ENCODE results near the gene IRX5.
A peak's percentile ranks its signal among the peaks of the same experiment; 100 is the strongest.

Gene IRX5

GRCh38 chr16:54921206-54921824 is 9.3 kb upstream of the IRX5 start:
- Histone ChIP-seq H3K4me3 (ENCODE audit: low read depth in 1 of 2, low read length in 2 of 2) (no peak overlapping the region), H3K9me3 (ENCODE audit: low read length) (no peaks in the 10 kb centered on the region), H3K36me3 (ENCODE audit: insufficient read depth, low read length) (no peaks in the 10 kb centered on the region), H3K27ac (ENCODE audit: low read depth, low read length) (no peak overlapping the region), H3K27me3 (ENCODE audit: control insufficient read depth in 1 of 2, insufficient read depth in 2 of 2, low read length in 2 of 2) (peaks cover 12 to 45% of the 10 kb centered on the region in 2 donors), H3K4me1 (ENCODE audit: insufficient read depth, low read length) (no peaks in the 10 kb centered on the region), H3K9ac (ENCODE audit: low read length) (no peak overlapping the region)

DNA sequence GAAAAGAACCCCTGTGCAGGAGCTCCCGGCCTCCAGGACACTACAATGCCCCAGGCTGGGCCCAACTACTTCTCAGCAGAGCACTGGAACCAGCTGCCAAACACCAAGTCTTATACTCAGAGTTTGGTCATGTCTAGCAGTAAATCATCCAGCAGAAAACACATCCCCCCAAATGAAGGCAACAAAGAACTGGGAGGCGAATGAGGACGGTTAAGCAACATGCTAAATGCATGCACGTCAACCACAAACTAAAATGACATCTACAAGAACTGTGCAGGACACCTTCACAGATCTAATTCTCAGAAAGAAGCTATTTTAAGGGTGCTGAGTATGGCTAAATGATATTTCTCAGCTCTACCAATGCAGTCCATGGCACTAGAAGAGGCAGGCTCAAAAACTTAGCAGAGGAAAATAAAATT is 7.6 kb upstream of the IRX5 start:
- Histone ChIP-seq H3K4me1 (ENCODE audit: insufficient read depth, low read length) (no peaks in the 10 kb centered on the region), H3K9me3 (ENCODE audit: low read length) (peaks cover 4% of the 10 kb centered on the region), H3K9ac (ENCODE audit: low read length) (no peak overlapping the region), H3K27me3 (ENCODE audit: control insufficient read depth in 1 of 2, insufficient read depth in 2 of 2, low read length in 2 of 2) (peaks cover 30 to 62% of the 10 kb centered on the region in 2 donors), H3K27ac (ENCODE audit: low read depth, low read length) (no peak overlapping the region), H3K36me3 (ENCODE audit: insufficient read depth, low read length) (no peaks in the 10 kb centered on the region), H3K4me3 (ENCODE audit: low read depth in 1 of 2, low read length in 2 of 2) (no peak overlapping the region)

- H3K4me1 ChIP-seq (ENCODE audit: insufficient read depth, low read length), result peaks cover under 1% of the 10 kb centered on the region
- no peaks in the 10 kb centered on the region for H3K36me3 ChIP-seq (ENCODE audit: insufficient read depth, low read length)
- H3K27me3 ChIP-seq (ENCODE audit: control insufficient read depth in 1 of 2, insufficient read depth in 2 of 2, low read length in 2 of 2), result peaks cover 25 to 64% of the 10 kb centered on the region in 2 donors
- no peak overlapping the region for H3K9ac ChIP-seq (ENCODE audit: low read length)
- peaks cover 4% of the 10 kb centered on the region for H3K9me3 ChIP-seq (ENCODE audit: low read length)
- no peak overlapping the region for H3K4me3 ChIP-seq (ENCODE audit: low read depth in 1 of 2, low read length in 2 of 2)
- no peak overlapping the region for H3K27ac ChIP-seq (ENCODE audit: low read depth, low read length)
Observed at GRCh38 chr16:54923988-54924387, 6.7 kb upstream of the IRX5 start.

DNA sequence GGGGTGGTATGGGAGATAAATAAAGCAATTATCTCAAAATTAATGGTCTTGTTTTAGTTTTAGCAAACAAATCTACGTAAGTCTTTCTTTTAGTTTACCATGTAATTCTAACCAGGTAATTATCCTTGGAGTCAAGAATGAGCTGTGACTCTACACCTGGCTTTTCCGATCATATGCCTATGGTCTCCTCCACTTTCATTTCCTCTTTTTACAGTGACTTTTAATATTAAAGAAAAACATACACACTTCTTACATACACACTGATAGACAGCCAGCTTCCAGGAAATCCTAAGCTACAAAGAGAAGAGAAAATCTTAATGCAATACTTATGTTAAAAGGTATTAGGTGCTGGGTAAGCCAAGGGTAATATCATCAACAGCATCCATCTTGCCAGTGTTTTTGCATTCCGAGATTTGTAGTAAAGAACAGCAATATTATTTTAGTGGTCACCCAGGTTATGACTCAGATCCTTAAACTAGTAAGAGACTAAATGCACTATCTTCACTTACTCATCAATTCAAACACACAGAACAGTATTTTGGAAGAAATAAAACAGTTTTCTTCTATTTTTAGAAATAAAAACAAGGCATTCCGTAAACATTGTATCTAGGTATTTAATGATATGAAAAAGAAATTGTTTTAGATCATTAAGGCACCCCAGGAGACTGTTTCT is 4.4 kb upstream of the IRX5 start:
- peaks cover 38 to 80% of the 10 kb centered on the region in 2 donors for H3K27me3 ChIP-seq (ENCODE audit: control insufficient read depth in 1 of 2, insufficient read depth in 2 of 2, low read length in 2 of 2)

DNA sequence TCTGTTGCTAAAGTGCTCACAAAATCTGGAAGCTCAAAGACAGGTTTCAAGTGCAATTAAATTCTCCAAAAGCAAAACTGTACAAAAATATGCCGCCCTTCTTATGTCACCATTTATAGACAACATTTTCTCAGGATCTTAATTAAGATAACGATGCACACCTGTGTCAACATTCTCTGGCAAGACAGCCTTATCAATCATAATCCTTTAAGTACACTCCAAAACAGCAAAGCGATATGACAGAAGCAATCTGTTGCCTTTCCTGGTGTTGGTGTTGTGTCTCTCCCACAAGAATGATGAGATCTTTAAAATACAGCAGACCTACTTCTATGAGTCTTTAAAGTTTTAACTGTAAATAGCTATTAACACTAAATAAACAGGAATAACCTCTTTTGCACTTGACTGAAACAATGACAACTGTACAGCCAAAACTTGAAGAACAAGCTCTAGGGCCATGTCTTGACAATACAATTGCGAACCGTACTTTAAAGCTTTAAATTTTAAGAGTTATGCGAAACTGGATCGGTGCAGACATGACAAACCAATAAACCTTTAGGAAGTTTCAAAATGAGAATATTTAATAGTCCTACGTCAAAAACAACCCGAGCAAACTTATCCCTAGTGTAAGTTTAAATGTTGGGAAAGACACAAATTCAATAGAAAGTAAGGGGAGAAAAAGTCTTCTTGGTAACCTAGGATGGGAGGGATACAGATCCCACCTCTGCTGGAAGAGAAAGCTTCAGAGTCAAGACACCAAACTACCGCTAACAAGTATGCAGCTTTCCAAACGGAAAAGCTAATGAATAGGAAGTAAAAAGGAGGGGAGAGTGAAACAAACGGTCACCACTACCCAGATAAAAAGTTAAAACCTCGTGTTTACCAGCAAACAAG is 3.3 kb upstream of the IRX5 start:
- Histone ChIP-seq H3K27ac (ENCODE audit: low read depth, low read length) (no peak overlapping the region), H3K4me1 (ENCODE audit: insufficient read depth, low read length) (peaks cover 14% of the 10 kb centered on the region), H3K36me3 (ENCODE audit: insufficient read depth, low read length) (no peaks in the 10 kb centered on the region), H3K4me3 (ENCODE audit: low read depth in 1 of 2, low read length in 2 of 2) (no peak overlapping the region), H3K9me3 (ENCODE audit: low read length) (peaks cover 4% of the 10 kb centered on the region), H3K9ac (ENCODE audit: low read length) (no peak overlapping the region), H3K27me3 (ENCODE audit: control insufficient read depth in 1 of 2, insufficient read depth in 2 of 2, low read length in 2 of 2) (peaks cover 49 to 86% of the 10 kb centered on the region in 2 donors)

More for the DNA sequence above, 4.4 kb upstream of the IRX5 start:
- Histone ChIP-seq H3K4me3 (ENCODE audit: low read depth in 1 of 2, low read length in 2 of 2) (no peak overlapping the region), H3K4me1 (ENCODE audit: insufficient read depth, low read length) (peaks cover 14% of the 10 kb centered on the region), H3K36me3 (ENCODE audit: insufficient read depth, low read length) (no peaks in the 10 kb centered on the region), H3K9me3 (ENCODE audit: low read length) (peaks cover 4% of the 10 kb centered on the region), H3K9ac (ENCODE audit: low read length) (no peak overlapping the region), H3K27ac (ENCODE audit: low read depth, low read length) (no peak overlapping the region)

DNA sequence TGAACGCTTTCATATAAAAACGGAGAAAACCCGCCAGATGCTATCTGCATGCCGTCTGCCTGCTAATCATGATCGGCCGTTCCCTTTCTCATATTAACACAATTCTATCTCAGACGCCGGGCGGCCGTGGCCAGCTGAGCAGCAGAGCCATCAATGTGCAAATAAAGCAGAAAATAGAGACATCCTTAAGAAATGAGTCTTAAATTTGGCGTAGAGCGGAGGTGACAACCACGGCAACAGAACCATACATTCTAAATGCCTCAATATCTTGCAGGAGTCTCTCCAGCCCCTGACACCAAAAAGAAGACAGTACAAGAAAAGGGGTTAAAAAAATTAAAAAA is 2.7 kb upstream of the IRX5 start:
- Histone ChIP-seq H3K9ac (ENCODE audit: low read length) (no peak overlapping the region), H3K9me3 (ENCODE audit: low read length) (peaks cover 4% of the 10 kb centered on the region), H3K4me3 (ENCODE audit: low read depth in 1 of 2, low read length in 2 of 2) (no peak overlapping the region), H3K36me3 (ENCODE audit: insufficient read depth, low read length) (no peaks in the 10 kb centered on the region), H3K4me1 (ENCODE audit: insufficient read depth, low read length) (peaks cover 14% of the 10 kb centered on the region), H3K27ac (ENCODE audit: low read depth, low read length) (no peak overlapping the region), H3K27me3 (ENCODE audit: control insufficient read depth in 1 of 2, insufficient read depth in 2 of 2, low read length in 2 of 2) (peaks cover 54 to 86% of the 10 kb centered on the region in 2 donors)

GRCh38 chr16:54928411-54929089 is 2.1 kb upstream of the IRX5 start:
- Histone ChIP-seq H3K27me3 (ENCODE audit: control insufficient read depth in 1 of 2, insufficient read depth in 2 of 2, low read length in 2 of 2) (peaks cover 57 to 84% of the 10 kb centered on the region in 2 donors), H3K9ac (ENCODE audit: low read length) (no peak overlapping the region)

DNA sequence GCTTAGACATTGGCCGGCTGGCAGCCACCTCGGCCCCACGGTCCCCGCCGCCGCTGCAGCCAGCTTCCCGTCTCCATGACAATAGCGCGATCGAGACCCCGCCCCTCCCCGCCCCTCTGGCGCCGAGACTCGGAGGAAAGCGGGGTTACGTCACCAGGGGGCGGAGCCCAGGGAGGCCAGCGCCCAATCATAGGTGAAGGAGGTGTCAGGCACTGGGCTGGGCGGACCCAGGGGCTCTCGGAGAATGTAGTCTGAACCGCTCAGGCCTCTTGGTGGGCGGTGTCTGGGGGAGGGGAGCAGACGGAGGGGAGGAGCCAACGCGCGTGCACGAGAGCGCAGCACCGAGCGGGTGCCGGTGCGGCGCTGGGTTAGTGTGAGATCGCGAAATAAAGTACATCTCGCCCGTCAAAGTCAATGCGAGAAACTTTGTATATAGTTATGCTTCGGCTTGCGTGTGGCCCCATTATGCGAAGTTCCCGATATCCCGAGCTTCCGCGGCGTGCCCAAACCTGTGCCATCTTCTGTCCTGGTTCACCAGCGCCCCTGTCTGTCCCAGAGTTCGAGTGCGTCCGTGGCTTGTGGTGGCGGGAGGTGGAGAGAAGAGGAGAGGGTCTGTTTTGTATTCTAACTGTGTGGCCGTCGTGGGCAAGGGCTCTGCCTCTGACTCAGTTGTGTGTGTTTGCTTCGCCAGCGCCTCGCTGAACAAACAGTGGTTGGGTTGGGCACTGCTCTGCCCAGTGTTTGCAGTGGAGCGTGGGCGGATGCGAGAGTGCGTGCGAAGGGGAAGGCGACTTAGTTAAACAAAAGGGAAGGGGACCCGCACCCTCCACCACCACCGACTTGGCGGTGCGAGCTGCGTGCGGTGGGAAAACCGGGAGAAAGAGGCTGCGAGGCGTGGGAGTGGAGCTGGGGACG is 1.3 kb upstream of the IRX5 start:
- H3K27me3 ChIP-seq (ENCODE audit: control insufficient read depth in 1 of 2, insufficient read depth in 2 of 2, low read length in 2 of 2), result peaks cover 64 to 83% of the 10 kb centered on the region in 2 donors
- H3K36me3 ChIP-seq (ENCODE audit: insufficient read depth, low read length), result no peaks in the 10 kb centered on the region
- no peak overlapping the region for H3K27ac ChIP-seq (ENCODE audit: low read depth, low read length)
- peaks cover 14% of the 10 kb centered on the region for H3K4me1 ChIP-seq (ENCODE audit: insufficient read depth, low read length)
- H3K9ac ChIP-seq (ENCODE audit: low read length), result no peak overlapping the region
- peaks cover 4% of the 10 kb centered on the region for H3K9me3 ChIP-seq (ENCODE audit: low read length)
- peak overlapping the region; percentile 51 to 60 for H3K4me3 ChIP-seq (ENCODE audit: low read depth in 1 of 2, low read length in 2 of 2)

More at GRCh38 chr16:54928411-54929089, 2.1 kb upstream of the IRX5 start:
- H3K27ac ChIP-seq (ENCODE audit: low read depth, low read length), result no peak overlapping the region
- H3K4me3 ChIP-seq (ENCODE audit: low read depth in 1 of 2, low read length in 2 of 2), result peak overlapping the region in 1 of 2 donors; percentile 27
- peaks cover 4% of the 10 kb centered on the region for H3K9me3 ChIP-seq (ENCODE audit: low read length)
- H3K36me3 ChIP-seq (ENCODE audit: insufficient read depth, low read length), result no peaks in the 10 kb centered on the region
- H3K4me1 ChIP-seq (ENCODE audit: insufficient read depth, low read length), result peaks cover 14% of the 10 kb centered on the region

- Histone ChIP-seq H3K36me3 (ENCODE audit: insufficient read depth, low read length) (no peaks in the 10 kb centered on the region), H3K4me3 (ENCODE audit: low read depth in 1 of 2, low read length in 2 of 2) (peak overlapping the region; percentile 51 to 60), H3K27me3 (ENCODE audit: control insufficient read depth in 1 of 2, insufficient read depth in 2 of 2, low read length in 2 of 2) (peaks cover 75 to 85% of the 10 kb centered on the region in 2 donors), H3K27ac (ENCODE audit: low read depth, low read length) (no peak overlapping the region), H3K4me1 (ENCODE audit: insufficient read depth, low read length) (peaks cover 14% of the 10 kb centered on the region), H3K9ac (ENCODE audit: low read length) (no peak overlapping the region), H3K9me3 (ENCODE audit: low read length) (peaks cover 4% of the 10 kb centered on the region)
Observed at GRCh38 chr16:54930869-54931119, 129 bp downstream of the IRX5 start.

DNA sequence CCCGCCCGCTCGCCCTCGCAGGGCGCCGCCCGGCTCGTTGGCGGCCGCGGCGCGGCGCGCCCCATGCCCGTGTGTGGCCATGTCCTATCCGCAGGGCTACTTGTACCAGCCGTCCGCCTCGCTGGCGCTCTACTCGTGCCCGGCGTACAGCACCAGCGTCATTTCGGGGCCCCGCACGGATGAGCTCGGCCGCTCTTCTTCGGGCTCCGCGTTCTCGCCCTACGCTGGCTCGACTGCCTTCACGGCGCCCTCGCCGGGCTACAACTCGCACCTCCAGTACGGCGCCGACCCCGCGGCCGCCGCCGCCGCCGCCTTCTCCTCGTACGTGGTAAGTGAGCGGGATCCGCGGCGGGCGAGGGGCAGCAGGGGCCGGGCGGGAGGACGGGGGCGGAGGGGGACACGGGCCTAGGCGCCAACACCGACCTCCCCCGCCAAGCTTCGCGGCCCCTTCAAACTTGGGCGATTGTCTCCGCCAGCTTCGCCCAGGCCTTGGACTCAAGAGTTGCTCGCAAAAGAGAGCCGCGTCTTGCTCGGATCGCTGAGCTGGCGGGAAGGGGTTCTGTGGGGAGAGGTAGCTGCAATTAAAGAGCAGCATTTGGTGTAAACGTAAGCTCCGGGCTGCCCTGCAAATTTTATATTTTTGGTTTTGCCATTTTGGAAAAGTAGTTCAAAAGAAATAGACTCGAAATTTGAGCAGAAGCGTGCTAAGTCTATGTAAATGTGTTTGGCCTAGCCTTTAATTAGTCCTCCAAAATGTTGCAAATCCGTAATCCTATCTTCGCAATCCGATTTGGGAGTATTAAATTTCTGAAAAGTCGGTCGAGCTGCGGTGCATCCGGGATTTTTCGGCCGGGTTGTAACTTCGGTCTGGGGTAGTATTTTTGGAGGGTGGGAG is 702 bp downstream of the IRX5 start:
- no peak overlapping the region for H3K9ac ChIP-seq (ENCODE audit: low read length)
- H3K27me3 ChIP-seq (ENCODE audit: control insufficient read depth in 1 of 2, insufficient read depth in 2 of 2, low read length in 2 of 2), result peaks cover 75 to 85% of the 10 kb centered on the region in 2 donors
- peaks cover 4% of the 10 kb centered on the region for H3K9me3 ChIP-seq (ENCODE audit: low read length)
- no peak overlapping the region for H3K27ac ChIP-seq (ENCODE audit: low read depth, low read length)
- H3K4me1 ChIP-seq (ENCODE audit: insufficient read depth, low read length), result peaks cover 15% of the 10 kb centered on the region
- no peaks in the 10 kb centered on the region for H3K36me3 ChIP-seq (ENCODE audit: insufficient read depth, low read length)
- H3K4me3 ChIP-seq (ENCODE audit: low read depth in 1 of 2, low read length in 2 of 2), result peak overlapping the region in 1 of 2 donors; percentile 33

All from muscle layer of colon (tissue), 2 donors.